ENCODE data around the gene FARSA.

DNA sequence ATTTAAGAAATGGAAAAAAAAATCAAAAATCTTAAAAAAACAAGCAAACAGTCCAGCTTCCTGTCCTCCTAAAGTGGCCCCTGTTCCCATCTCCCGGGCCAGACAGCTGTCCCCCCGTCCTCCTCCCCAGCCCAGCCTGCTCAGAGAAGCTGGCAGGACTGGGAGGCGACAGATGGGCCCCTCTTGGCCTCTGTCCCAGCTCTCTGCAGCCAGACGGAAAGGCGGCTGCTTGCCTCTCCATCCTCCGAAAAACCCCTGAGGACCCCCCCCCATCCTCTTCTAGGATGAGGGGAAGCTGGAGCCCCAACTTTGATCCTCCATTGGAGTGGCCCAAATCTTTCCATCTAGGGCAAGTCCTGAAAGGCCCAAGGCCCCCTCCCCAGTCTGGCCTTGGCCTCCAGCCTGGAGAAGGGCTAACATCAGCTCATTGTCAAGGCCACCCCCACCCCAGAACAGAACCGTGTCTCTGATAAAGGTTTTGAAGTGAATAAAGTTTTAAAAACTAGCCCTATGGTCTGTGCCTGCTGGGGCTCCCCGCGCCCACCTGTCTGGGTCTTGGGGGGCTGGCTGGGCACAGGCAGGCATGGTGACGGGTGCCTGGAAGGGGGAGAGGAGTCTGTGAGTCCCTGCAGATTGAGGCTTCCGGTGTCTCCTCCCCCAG, 19.8 kb upstream of the FARSA start:
- TF ChIP-seq, protein P1, sequence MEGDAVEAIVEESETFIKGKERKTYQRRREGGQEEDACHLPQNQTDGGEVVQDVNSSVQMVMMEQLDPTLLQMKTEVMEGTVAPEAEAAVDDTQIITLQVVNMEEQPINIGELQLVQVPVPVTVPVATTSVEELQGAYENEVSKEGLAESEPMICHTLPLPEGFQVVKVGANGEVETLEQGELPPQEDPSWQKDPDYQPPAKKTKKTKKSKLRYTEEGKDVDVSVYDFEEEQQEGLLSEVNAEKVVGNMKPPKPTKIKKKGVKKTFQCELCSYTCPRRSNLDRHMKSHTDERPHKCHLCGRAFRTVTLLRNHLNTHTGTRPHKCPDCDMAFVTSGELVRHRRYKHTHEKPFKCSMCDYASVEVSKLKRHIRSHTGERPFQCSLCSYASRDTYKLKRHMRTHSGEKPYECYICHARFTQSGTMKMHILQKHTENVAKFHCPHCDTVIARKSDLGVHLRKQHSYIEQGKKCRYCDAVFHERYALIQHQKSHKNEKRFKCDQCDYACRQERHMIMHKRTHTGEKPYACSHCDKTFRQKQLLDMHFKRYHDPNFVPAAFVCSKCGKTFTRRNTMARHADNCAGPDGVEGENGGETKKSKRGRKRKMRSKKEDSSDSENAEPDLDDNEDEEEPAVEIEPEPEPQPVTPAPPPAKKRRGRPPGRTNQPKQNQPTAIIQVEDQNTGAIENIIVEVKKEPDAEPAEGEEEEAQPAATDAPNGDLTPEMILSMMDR (IDR thresholded peaks at IDR 0.05; ENCODE audit: low read depth, low read length) = no peak
- TF ChIP-seq EZH2phosphoT487 (IDR thresholded peaks at IDR 0.05; ENCODE audit: low read depth) = no peak
